Neuronal stem cell (in vitro differentiated cells): Measurements from ENCODE around the gene MORC3.
"Not testable (repeated sequence)": the region's sequence is repeated elsewhere in the genome, so short reads cannot be mapped to it uniquely, and the experiment has no call there.

Experiments
- DNase-seq: peaks from one replicate; pipeline ENCODE4 v3.0.0-alpha.2; 2013; ENCODE audit warnings: low spot score
- H2AFZ ChIP-seq: one replicate; pipeline ENCODE4 v1.6.1; 2013; ENCODE audit warnings: mild to moderate bottlenecking, low read length, inconsistent platforms
- H2AK5ac ChIP-seq: 2 replicates; pipeline ENCODE4 v1.6.1; 2013; ENCODE audit warnings: low read depth, mild to moderate bottlenecking, inconsistent platforms, low read length, moderate library complexity, mixed read lengths
- H2BK120ac ChIP-seq: 2 replicates; pipeline ENCODE4 v1.6.1; 2013; ENCODE audit warnings: low read depth, mild to moderate bottlenecking, inconsistent platforms, low read length, moderate library complexity, mixed read lengths
- H2BK12ac ChIP-seq: one replicate; pipeline ENCODE4 v1.6.1; 2013; ENCODE audit warnings: low read length, inconsistent platforms
- H2BK15ac ChIP-seq: 2 replicates; pipeline ENCODE4 v1.6.1; 2013; ENCODE audit warnings: mild to moderate bottlenecking, low read length, inconsistent platforms, mixed read lengths
- H2BK5ac ChIP-seq: one replicate; pipeline ENCODE4 v1.6.1; 2013; ENCODE audit warnings: inconsistent platforms, mild to moderate bottlenecking, low read length, moderate library complexity
- H3K14ac ChIP-seq: one replicate; pipeline ENCODE4 v1.6.1; 2013; ENCODE audit warnings: low read length, inconsistent platforms
- H3K18ac ChIP-seq: 2 replicates; pipeline ENCODE4 v1.6.1; 2013; ENCODE audit warnings: low read length, inconsistent platforms
- H3K23ac ChIP-seq: 2 replicates; pipeline ENCODE4 v1.6.1; 2013; ENCODE audit warnings: low read depth, mild to moderate bottlenecking, mixed read lengths, low read length, inconsistent platforms; ENCODE audit not compliant: poor library complexity
- H3K27ac ChIP-seq: replicated peaks from 3 replicates; pipeline ENCODE4 v1.5.1; 2013; ENCODE audit warnings: low read length, inconsistent platforms
- H3K27me3 ChIP-seq, 3 experiments: 2 replicates each; pipeline ENCODE4 v1.6.1; 2013; ENCODE audit warnings: low read length in 3 of 3, mild to moderate bottlenecking in 2 of 3, inconsistent platforms in 1 of 3, low read depth in 1 of 3, mixed read lengths in 1 of 3, moderate library complexity in 1 of 3; ENCODE audit not compliant: control insufficient read depth in 3 of 3, insufficient read depth in 3 of 3
- H3K36me3 ChIP-seq, 2 donors: replicated peaks in 1 of 2; 2 replicates each; pipeline ENCODE4 v1.6.1; 2013; ENCODE audit warnings: low read length in 2 of 2; ENCODE audit not compliant: control insufficient read depth in 2 of 2, insufficient read depth in 2 of 2
- H3K4ac ChIP-seq: 2 replicates; pipeline ENCODE4 v1.6.1; 2013; ENCODE audit warnings: inconsistent platforms, mild to moderate bottlenecking, low read length, moderate library complexity
- H3K4me1 ChIP-seq, 2 donors: 1 replicate in 1 of 2; 2 replicates in 1 of 2; pipeline ENCODE4 v1.6.1; 2013; ENCODE audit warnings: low read length in 2 of 2, low read depth in 1 of 2; ENCODE audit not compliant: control insufficient read depth in 2 of 2, insufficient read depth in 1 of 2
- H3K4me2 ChIP-seq: one replicate; pipeline ENCODE4 v1.6.1; 2013; ENCODE audit warnings: mild to moderate bottlenecking, low read length, inconsistent platforms; ENCODE audit not compliant: insufficient read depth, poor library complexity, severe bottlenecking
- H3K4me3 ChIP-seq, 2 donors: 2 replicates each; pipeline ENCODE4 v1.5.1; 2013; ENCODE audit warnings: low read length in 2 of 2, mild to moderate bottlenecking in 2 of 2, inconsistent platforms in 1 of 2, moderate library complexity in 1 of 2
- H3K79me1 ChIP-seq: one replicate; pipeline ENCODE4 v1.6.1; 2013; ENCODE audit warnings: low read depth, mild to moderate bottlenecking, inconsistent platforms, low read length, moderate library complexity
- H3K9ac ChIP-seq: one replicate; pipeline ENCODE4 v1.6.1; 2013; ENCODE audit warnings: mild to moderate bottlenecking, low read depth, low read length, inconsistent platforms; ENCODE audit not compliant: poor library complexity
- H3K9me3 ChIP-seq, 2 donors: replicated peaks in 1 of 2; 2 replicates each; pipeline versions ENCODE3 to v1.6.1; 2013; ENCODE audit warnings: low read length in 2 of 2, mild to moderate bottlenecking in 2 of 2, inconsistent platforms in 1 of 2, low read depth in 1 of 2, mixed read lengths in 1 of 2, moderate library complexity in 1 of 2; ENCODE audit not compliant: control insufficient read depth in 2 of 2, insufficient read depth in 1 of 2
- H4K8ac ChIP-seq: one replicate; pipeline ENCODE4 v1.6.1; 2013; ENCODE audit warnings: low read depth, mild to moderate bottlenecking, inconsistent platforms, low read length, moderate library complexity
- H4K91ac ChIP-seq: one replicate; pipeline ENCODE4 v1.6.1; 2013; ENCODE audit warnings: low read length, low read depth, mild to moderate bottlenecking, inconsistent platforms; ENCODE audit not compliant: poor library complexity
- WGBS, 2 donors: extraction: QIAGEN DNeasy Blood & Tissue Kit; methylation state at CpG; one replicate each; pipeline ENCODE4 v1.1.7; 2013; ENCODE audit warnings: missing lambda C conversion rate in 2 of 2, mixed read lengths in 1 of 2; ENCODE audit not compliant: insufficient read length in 2 of 2, insufficient replicate concordance in 1 of 2; ENCODE audit errors: extremely low coverage in 2 of 2; 5-methylcytosine and 5-hydroxymethylcytosine counted together

MORC3 gene

DNA sequence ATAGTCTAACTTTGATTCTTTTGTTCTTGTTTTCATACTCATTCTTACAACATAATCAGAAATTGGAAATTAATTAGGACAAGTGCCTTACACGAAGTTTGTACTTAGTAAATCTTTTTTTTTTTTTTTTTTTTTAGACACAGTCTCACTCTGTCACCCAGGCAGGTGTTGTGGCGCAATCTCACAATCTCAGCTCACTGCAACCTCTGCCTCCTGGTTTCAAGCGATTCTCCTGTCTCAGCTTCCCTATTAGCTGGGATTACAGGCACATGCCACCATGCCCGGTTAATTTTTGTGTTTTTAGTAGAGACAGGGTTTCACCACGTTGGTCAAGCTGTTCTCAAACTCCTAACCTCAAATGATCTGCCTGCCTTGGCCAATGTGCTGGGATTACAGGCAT is 77.6 kb downstream of the MORC3 start:
- Histone ChIP-seq H3K4me3 (no peak overlapping the region), H3K27ac (no peak overlapping the region), H3K4me1 (no peaks in the 10 kb centered on the region), H3K9ac (no peak overlapping the region), H2BK15ac (no peak overlapping the region), H2BK5ac (no peak overlapping the region), H2AK5ac (no peak overlapping the region), H3K4ac (no peak overlapping the region), H3K27me3 (no peaks in the 10 kb centered on the region), H3K9me3 (no peaks in the 10 kb centered on the region), H3K18ac (no peak overlapping the region), H3K23ac (no peak overlapping the region), H2BK120ac (no peak overlapping the region), H3K79me1 (no peaks in the 10 kb centered on the region), H2AFZ (no peak overlapping the region), H3K4me2 (no peak overlapping the region), H3K36me3 (peaks cover 24 to 87% of the 10 kb centered on the region in 2 donors), H3K14ac (no peak overlapping the region), H4K8ac (no peak overlapping the region), H2BK12ac (no peak overlapping the region), H4K91ac (no peak overlapping the region)
- no peak for DNase-seq
- no CpG with 5 or more reads among the region's 5 CpGs for WGBS, 2 donors

DNA sequence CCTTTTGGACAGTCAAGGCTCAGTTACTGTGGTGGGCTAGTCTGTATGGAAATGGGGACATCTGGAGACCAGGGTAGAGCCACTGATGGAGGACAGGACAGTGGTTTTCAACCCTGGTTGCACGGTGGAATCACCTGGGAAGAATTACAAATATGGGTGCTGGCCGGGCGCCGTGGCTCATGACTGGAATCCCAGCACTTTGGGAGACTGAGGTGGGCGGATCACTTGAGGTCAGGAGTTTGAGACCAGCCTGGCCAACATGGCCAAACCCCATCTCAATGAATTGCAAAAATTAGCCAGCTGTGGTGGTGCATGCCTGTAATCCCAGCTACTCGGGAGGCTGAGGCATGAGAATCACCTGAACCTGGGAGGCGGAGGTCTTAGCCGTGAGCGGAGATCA is 79.7 kb downstream of the MORC3 start:
- not testable (repeated sequence) for H2BK120ac ChIP-seq, H3K4me1 ChIP-seq, H2BK15ac ChIP-seq, H3K23ac ChIP-seq, H3K27me3 ChIP-seq, H2AFZ ChIP-seq, H3K4me3 ChIP-seq, H3K27ac ChIP-seq, H3K9me3 ChIP-seq, H3K9ac ChIP-seq, H3K79me1 ChIP-seq, H3K4ac ChIP-seq, H3K4me2 ChIP-seq, H3K14ac ChIP-seq, DNase-seq, H2BK5ac ChIP-seq, H2BK12ac ChIP-seq, H2AK5ac ChIP-seq, H4K8ac ChIP-seq, H3K18ac ChIP-seq, H4K91ac ChIP-seq
- H3K36me3 ChIP-seq = peaks cover 26 to 86% of the 10 kb centered on the region in 2 donors
- whole genome bisulfite sequencing, 2 donors = no CpG with 5 or more reads among the region's 9 CpGs

- no peak overlapping the region for H2AFZ ChIP-seq
- H3K9ac ChIP-seq = no peak overlapping the region
- H3K18ac ChIP-seq = no peak overlapping the region
- no peak overlapping the region for H3K4me3 ChIP-seq
- no peaks in the 10 kb centered on the region for H3K79me1 ChIP-seq
- WGBS, 2 donors = no CpG with 5 or more reads among the region's 8 CpGs
- H4K91ac ChIP-seq = no peak overlapping the region
- H2BK120ac ChIP-seq = no peak overlapping the region
- H2BK5ac ChIP-seq = no peak overlapping the region
- H3K4me1 ChIP-seq = no peaks in the 10 kb centered on the region
- no peak overlapping the region for H2BK12ac ChIP-seq
- H3K36me3 ChIP-seq = peaks cover 20 to 86% of the 10 kb centered on the region in 2 donors
- no peak overlapping the region for H3K4ac ChIP-seq
- H3K9me3 ChIP-seq = no peaks in the 10 kb centered on the region
- H4K8ac ChIP-seq = no peak overlapping the region
- H2AK5ac ChIP-seq = no peak overlapping the region
- no peak overlapping the region for H3K27ac ChIP-seq
- no peak overlapping the region for H2BK15ac ChIP-seq
- no peaks in the 10 kb centered on the region for H3K27me3 ChIP-seq
- no peak overlapping the region for H3K14ac ChIP-seq
- no peak overlapping the region for H3K23ac ChIP-seq
- DNase-seq = no peak
- no peak overlapping the region for H3K4me2 ChIP-seq
Observed at GRCh38 chr21:36400719-36401118, 80.7 kb downstream of the MORC3 start.

DNA sequence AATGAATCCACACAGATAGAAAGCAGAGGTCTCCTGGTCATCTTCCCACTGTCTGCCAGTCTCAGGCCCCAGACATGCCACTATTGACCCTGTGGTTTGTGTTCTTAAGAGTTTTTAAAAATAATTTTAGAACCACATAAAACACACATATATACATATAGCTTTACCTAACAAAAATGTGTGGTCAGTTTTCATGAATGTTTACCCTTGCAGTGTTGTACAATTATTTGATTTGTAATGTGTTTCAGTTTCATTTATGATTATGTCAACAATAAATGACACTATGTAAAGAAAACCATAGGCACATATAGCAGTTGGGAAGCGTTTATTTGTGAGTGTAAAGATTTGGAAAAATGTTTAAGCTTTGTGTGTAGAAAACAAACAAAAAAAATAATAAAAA is 82.3 kb downstream of the MORC3 start:
- Histone ChIP-seq H2BK120ac (no peak overlapping the region), H2BK15ac (no peak overlapping the region), H3K36me3 (peaks cover 17 to 84% of the 10 kb centered on the region in 2 donors), H2AK5ac (no peak overlapping the region), H3K27me3 (no peaks in the 10 kb centered on the region), H2AFZ (no peak overlapping the region), H3K4me1 (no peaks in the 10 kb centered on the region), H3K23ac (no peak overlapping the region), H3K9me3 (no peaks in the 10 kb centered on the region), H4K91ac (no peak overlapping the region), H3K14ac (no peak overlapping the region), H4K8ac (no peak overlapping the region), H3K27ac (no peak overlapping the region), H3K9ac (no peak overlapping the region), H3K4me2 (no peak overlapping the region), H3K79me1 (no peaks in the 10 kb centered on the region), H3K4ac (no peak overlapping the region), H2BK12ac (no peak overlapping the region), H2BK5ac (no peak overlapping the region), H3K18ac (no peak overlapping the region), H3K4me3 (no peak overlapping the region)
- no peak for DNase-seq
- 100% methylated on average over 1 of the region's 1 CpG; no CpG with 5 or more reads in 1 of the 2 donors for WGBS, 2 donors
